ENCODE data around the gene ADGRB2. TPM values are rescaled to one million over a fixed set of nuclear protein-coding genes. Genes with fewer than 3 reads are reported as not detected.

ADGRB2 gene
- total RNA-seq, 1 experiment from 2014 or later = 12.3 TPM

- Histone ChIP-seq H3K9me2 (replicated peaks; ENCODE audit: low read length) (no peaks in the 10 kb centered on the region), H3K9me3 (ENCODE audit: low read length) (no peaks in the 10 kb centered on the region), H3K36me3 (ENCODE audit: low read depth, low read length) (no peaks in the 10 kb centered on the region), H3K9ac (ENCODE audit: low read length) (no peak overlapping the region), H3K4me2 (ENCODE audit: low read length) (no peak overlapping the region), H3K4me1 (ENCODE audit: insufficient read depth, low read length) (peaks cover 31% of the 10 kb centered on the region), H3K79me2 (ENCODE audit: low read length) (no peaks in the 10 kb centered on the region), H4K20me1 (ENCODE audit: low read length) (no peaks in the 10 kb centered on the region), H3F3A (ENCODE audit: low read length, unreplicated experiment) (peaks cover 4% of the 10 kb centered on the region), H2AFZ (ENCODE audit: low read length) (no peak overlapping the region), H3K27me3 (ENCODE audit: low read length) (no peaks in the 10 kb centered on the region), H3K27ac (ENCODE audit: low read length) (no peak overlapping the region), H3K4me3 (ENCODE audit: low read length) (no peak overlapping the region)
- DNase-seq (no peak), ATAC-seq (no peak)
- ChIA-PET POLR2A (ENCODE audit: unreplicated experiment) (no interaction called here), CTCF (no interaction called here)
- TF ChIP-seq EZH2 (IDR thresholded peaks at IDR 0.05; ENCODE audit: low read length, unreplicated experiment) = no peak
- no peak for TF ChIP-seq CTCF (conservative IDR thresholded peaks at IDR 0.05; ENCODE audit: low read depth, low read length)
- TF ChIP-seq EZH2phosphoT487 (IDR thresholded peaks at IDR 0.05; ENCODE audit: borderline replicate concordance, low read length) = no peak
- intact Hi-C loops (cut with micrococcal nuclease) = no loop called here
- BruUV-seq (replicated peaks) = no TSS peak
Measured at GRCh38 chr1:31697369-31697984, 66.7 kb downstream of the ADGRB2 start.

GRCh38 chr1:31696242-31696641 is 67.9 kb downstream of the ADGRB2 start:
- TF ChIP-seq CTCF (conservative IDR thresholded peaks at IDR 0.05; ENCODE audit: low read depth, low read length) (no peak), EZH2 (IDR thresholded peaks at IDR 0.05; ENCODE audit: low read length, unreplicated experiment) (no peak), EZH2phosphoT487 (IDR thresholded peaks at IDR 0.05; ENCODE audit: borderline replicate concordance, low read length) (no peak)
- H3K4me2 ChIP-seq (ENCODE audit: low read length) = no peak overlapping the region
- ChIA-PET POLR2A (ENCODE audit: unreplicated experiment) (interaction anchor here (0.6 kb wide), 1 partner anchor 51 kb away, joined by 3 read pairs; no protein-coding TSS in a partner anchor), CTCF (no interaction called here)
- H3K79me2 ChIP-seq (ENCODE audit: low read length) = no peaks in the 10 kb centered on the region
- H3K4me3 ChIP-seq (ENCODE audit: low read length) = no peak overlapping the region
- peaks cover 4% of the 10 kb centered on the region for H3F3A ChIP-seq (ENCODE audit: low read length, unreplicated experiment)
- no peak for DNase-seq
- no peak overlapping the region for H3K9ac ChIP-seq (ENCODE audit: low read length)
- H3K9me3 ChIP-seq (ENCODE audit: low read length) = no peaks in the 10 kb centered on the region
- H4K20me1 ChIP-seq (ENCODE audit: low read length) = no peaks in the 10 kb centered on the region
- H3K9me2 ChIP-seq (replicated peaks; ENCODE audit: low read length) = no peaks in the 10 kb centered on the region
- no peak for ATAC-seq
- no peaks in the 10 kb centered on the region for H3K27me3 ChIP-seq (ENCODE audit: low read length)
- peaks cover 21% of the 10 kb centered on the region for H3K4me1 ChIP-seq (ENCODE audit: insufficient read depth, low read length)
- intact Hi-C loops (cut with micrococcal nuclease) = no loop called here
- no peak overlapping the region for H2AFZ ChIP-seq (ENCODE audit: low read length)
- BruUV-seq (replicated peaks) = no TSS peak
- H3K36me3 ChIP-seq (ENCODE audit: low read depth, low read length) = no peaks in the 10 kb centered on the region
- no peak overlapping the region for H3K27ac ChIP-seq (ENCODE audit: low read length)

DNA sequence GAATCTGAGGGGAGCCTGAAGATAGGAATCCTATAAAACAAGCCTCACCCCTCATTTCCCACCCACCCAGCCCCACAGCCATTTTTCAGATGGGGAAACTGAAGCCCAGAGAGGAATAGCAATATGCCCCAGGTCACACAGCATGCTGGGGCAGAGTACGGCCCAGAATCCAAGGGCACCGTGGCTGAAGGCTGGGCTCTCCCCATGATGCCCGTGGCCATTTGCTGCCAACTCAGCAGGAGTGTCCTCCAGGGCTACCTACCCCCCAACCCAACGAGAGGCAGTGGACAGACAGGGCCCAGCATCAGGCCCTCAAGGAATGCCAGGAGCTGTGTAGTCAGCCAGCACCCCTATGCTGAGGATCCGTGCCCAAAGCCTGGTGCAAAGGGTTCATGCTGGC is 68.8 kb downstream of the ADGRB2 start:
- DNase-seq = no peak
- Histone ChIP-seq H3K4me1 (ENCODE audit: insufficient read depth, low read length) (peaks cover 17% of the 10 kb centered on the region), H3K9me3 (ENCODE audit: low read length) (no peaks in the 10 kb centered on the region), H4K20me1 (ENCODE audit: low read length) (no peaks in the 10 kb centered on the region), H3K4me3 (ENCODE audit: low read length) (no peak overlapping the region), H2AFZ (ENCODE audit: low read length) (no peak overlapping the region), H3K9me2 (replicated peaks; ENCODE audit: low read length) (no peaks in the 10 kb centered on the region), H3K4me2 (ENCODE audit: low read length) (no peak overlapping the region), H3K79me2 (ENCODE audit: low read length) (no peaks in the 10 kb centered on the region), H3K27me3 (ENCODE audit: low read length) (no peaks in the 10 kb centered on the region), H3K36me3 (ENCODE audit: low read depth, low read length) (no peaks in the 10 kb centered on the region), H3K27ac (ENCODE audit: low read length) (no peak overlapping the region), H3F3A (ENCODE audit: low read length, unreplicated experiment) (peaks cover 1% of the 10 kb centered on the region), H3K9ac (ENCODE audit: low read length) (no peak overlapping the region)
- ChIA-PET CTCF (no interaction called here), POLR2A (ENCODE audit: unreplicated experiment) (no interaction called here)
- no peak for ATAC-seq
- intact Hi-C loops (cut with micrococcal nuclease) = no loop called here
- TF ChIP-seq EZH2phosphoT487 (IDR thresholded peaks at IDR 0.05; ENCODE audit: borderline replicate concordance, low read length) (no peak), EZH2 (IDR thresholded peaks at IDR 0.05; ENCODE audit: low read length, unreplicated experiment) (no peak), CTCF (conservative IDR thresholded peaks at IDR 0.05; ENCODE audit: low read depth, low read length) (no peak)
- BruUV-seq (replicated peaks) = no TSS peak
